Ovary (tissue), 3 donors: ENCODE measurements around the gene IFIT2.

Source experiments
- CTCF ChIP-seq, 3 donors: fragments of 450-650 bp in 2 of 3; fragments of 200-600 bp in 1 of 3; IDR thresholded peaks; one replicate each; pipeline versions ENCODE4 v1.5.1 to v1.8.0; 2016 to 2022; ENCODE audit warnings: antibody characterized with exemption in 3 of 3, mild to moderate bottlenecking in 1 of 3
- EP300 ChIP-seq: sonication (generic); formaldehyde crosslinking; IDR thresholded peaks from one replicate; pipeline ENCODE4 v1.6.1; 2017; ENCODE audit warnings: antibody characterized with exemption
- POLR2A ChIP-seq: fragments of 450-650 bp; IDR thresholded peaks from one replicate; pipeline ENCODE4 v1.6.1; 2017; ENCODE audit warnings: antibody characterized with exemption, mild to moderate bottlenecking, moderate library complexity
- donor health status: DM: no; HTN: no; CAD: no.

- TF ChIP-seq CTCF (IDR thresholded peaks at IDR 0.05) (no peak), POLR2A (no peak), EP300 (no peak)
These were observed 44.3 kb upstream of the IFIT2 start for GRCh38 chr10:89257581-89257980.
